GM19468 (cell line): ENCODE measurements around the gene NLRP3.
A peak's percentile ranks its signal among the peaks of the same experiment; 100 is the strongest.

Experiments
- ATAC-seq: cut with Tn5 transposase; IDR thresholded peaks from one replicate; pipeline ENCODE4 v1.9.1; 2021; ENCODE audit warnings: mild to moderate bottlenecking, moderate library complexity, moderate number of reproducible peaks; ENCODE audit not compliant: unreplicated experiment; ENCODE audit errors: extremely low read depth

NLRP3 gene

DNA sequence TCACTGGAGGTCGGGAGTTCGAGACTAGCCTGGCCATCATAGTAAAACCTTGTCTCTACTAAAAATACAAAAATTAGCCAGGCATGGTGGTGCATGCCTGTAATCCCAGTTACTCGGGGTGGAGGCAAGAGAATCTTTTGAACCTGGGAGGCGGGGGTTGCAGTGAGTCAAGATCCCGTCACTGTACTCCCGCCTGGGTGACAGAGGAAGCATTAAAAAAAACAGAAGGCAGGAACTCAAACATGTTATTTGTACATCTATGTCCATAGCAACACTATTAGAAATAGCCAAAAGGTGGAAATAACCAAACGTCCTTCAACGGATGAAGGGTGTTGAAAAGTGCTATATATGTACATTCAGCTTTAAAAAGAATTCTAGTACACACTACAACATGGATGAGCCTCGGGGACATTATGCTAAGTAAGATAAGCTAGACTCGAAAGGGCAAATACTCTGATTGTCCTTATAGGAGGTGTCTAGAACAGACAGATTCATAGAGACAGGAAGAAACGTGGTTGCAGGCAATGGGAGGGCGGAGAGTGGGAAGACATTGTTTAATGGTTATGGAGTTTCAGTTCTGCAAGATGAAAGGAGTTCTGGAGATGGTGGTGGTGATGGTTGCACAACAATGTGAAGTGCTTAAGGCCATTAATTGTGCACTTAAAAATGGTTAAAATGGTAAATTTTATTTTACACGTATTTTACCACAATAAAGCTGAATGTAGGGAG is 19.2 kb downstream of the NLRP3 start:
- peak; percentile 23 for ATAC-seq

DNA sequence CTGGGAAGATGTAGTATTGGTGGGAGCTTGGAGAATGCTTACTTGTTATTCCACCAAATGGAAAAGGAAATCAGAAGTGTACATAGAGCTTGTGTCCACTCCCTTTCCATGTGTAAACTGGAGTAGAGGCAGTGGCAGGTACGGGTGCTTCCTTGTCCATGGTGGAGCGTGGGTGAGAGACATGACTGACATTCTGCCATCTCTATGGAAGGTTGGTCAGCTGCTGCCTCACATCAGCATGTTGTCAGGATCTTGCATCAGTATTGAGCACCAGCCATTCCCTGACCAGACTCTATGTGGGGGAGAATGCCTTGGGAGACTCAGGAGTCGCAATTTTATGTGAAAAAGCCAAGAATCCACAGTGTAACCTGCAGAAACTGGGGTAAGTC is 19.8 kb downstream of the NLRP3 start:
- ATAC-seq, result no peak

DNA sequence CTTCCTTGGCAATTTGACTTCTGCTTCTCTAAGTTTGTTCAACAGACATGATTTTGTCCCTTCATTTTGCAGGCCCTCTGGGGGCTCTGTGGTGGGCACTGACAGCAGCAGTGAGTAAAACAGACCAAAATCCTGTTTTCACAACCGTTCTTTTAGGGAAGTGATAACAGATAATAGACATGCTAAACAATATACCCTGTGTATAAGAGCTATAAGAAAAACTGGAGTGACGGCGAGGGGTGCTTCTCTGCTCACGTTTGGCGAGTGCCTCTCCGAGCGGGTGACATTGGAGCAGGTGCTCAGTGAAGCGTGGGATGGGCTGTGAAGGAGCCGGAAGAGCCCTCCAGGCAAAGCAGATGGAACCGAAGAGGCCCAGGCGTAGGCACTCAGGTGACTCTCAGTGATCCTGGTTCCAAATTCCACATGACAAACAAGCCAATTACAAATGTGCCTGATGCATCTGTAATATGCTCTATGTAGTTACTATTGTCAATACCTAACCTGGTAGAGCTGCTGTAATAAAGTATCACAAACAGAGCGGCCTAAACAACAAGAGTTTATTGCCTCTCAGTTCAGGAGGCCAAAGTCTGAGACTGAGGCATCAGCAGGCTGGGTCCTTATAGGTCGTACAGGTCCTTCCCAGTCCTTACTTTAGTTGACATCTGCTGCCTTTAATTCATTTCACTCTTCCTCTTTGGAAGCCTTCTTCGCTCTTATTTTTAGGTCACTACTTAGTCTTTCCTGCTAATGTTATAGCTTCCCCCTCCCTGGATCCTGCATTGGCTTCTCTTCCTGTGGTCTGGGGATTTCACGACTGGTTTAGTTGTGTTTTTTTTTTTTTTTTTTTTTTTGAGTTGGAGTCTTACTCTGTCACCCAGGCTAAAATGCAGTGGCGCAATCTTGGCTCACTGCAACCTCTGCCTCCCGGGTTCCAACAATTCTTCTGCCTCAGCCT is 21.9 kb downstream of the NLRP3 start:
- no peak for ATAC-seq

DNA sequence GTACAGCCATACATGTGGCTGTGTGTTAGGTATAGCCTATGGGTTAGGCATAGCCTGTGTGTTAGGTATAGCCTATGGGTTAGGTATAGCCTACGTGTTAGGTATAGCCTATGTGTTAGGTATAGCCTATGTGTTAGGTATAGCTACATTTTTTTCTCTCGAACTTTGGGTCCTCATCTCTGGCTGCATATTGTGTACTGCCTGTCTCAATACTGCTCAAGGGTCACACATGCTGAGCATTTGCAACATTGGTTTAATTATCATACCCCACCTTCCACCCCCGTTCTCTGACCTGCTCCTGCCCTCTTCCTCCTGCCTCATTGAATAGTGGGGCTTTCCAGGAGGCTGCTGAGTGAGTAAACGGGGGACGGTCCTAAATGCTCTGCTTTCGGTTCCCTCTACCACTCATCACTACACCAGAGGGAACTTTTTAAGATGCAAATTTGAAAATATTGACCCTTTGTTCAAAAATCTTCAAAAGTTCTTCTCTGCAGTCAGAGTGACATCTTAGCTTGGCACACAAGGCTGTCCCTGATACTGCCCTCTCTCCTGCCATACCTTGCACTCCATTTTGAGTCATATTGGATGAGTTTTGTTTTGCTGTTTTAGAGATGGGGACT is 24.1 kb downstream of the NLRP3 start:
- ATAC-seq, result peak; percentile 74

DNA sequence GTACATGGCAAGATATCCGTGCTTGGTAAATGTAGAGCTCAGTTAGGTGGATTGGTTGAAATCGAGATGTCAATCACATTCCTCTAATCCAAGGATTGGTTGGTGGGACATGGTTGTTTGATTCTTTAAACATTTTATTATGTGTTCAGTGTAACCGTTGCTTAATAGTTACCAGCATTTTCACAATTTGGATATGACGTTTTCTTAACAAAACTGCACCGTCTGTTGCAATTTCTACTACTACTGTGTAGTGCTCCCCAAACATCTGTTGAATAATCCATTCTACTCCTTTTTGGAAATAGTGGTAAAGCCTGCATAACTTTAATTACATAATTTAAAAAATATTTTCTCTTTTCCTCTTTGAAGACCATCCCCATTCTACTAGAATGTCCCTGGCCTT is 25.6 kb downstream of the NLRP3 start:
- ATAC-seq, result no peak

DNA sequence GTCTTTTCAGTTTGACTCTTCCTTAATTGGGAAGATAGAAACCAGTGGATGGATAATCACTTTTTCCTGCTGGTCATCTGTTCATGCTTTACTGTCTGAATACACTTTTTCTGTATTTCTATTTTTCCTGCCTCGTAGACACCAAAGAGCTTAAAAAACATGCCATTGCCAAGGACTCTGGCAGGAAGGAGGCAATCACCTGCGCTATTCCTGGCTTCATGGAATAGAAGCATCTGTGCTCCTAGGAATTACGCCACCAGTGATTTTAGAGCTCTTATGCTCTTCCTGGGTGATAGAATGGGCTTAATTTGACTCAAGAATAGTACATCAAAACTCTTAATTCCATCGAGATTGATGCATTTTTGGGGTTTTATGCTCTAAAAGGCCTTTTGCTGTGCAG is 26.2 kb downstream of the NLRP3 start:
- no peak for ATAC-seq

DNA sequence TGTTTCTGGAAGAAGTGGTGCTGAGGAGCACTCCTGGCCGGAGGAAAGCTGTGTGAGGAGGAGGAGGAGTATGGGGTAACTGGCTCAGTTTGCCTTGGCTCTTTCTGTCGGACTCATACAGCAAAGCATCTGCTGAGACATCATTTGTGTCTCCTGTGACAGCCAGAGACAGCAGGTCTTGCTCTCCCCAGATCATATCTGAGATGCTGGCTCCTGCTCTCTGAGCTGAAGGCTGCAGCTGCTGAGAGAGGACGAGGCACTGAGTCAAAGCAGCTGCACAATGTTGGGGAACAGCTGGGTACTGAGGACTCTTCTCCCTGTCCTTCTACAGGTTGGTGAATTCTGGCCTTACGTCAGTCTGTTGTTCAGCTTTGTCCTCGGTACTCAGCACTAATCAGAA is 27.7 kb downstream of the NLRP3 start:
- ATAC-seq, result no peak

DNA sequence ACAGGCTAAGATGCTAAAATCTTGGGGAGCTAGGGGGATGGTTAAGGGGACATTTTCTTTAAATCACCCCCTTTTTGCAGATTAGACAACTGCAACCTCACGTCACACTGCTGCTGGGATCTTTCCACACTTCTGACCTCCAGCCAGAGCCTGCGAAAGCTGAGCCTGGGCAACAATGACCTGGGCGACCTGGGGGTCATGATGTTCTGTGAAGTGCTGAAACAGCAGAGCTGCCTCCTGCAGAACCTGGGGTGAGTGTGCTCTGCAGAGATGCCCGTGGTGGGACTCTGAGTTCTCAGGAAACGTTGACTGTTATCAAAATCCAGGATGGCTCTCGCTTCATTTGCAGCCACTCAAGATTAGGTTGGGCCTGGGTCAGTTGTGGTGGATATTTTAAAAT is 28.6 kb downstream of the NLRP3 start:
- no peak for ATAC-seq

DNA sequence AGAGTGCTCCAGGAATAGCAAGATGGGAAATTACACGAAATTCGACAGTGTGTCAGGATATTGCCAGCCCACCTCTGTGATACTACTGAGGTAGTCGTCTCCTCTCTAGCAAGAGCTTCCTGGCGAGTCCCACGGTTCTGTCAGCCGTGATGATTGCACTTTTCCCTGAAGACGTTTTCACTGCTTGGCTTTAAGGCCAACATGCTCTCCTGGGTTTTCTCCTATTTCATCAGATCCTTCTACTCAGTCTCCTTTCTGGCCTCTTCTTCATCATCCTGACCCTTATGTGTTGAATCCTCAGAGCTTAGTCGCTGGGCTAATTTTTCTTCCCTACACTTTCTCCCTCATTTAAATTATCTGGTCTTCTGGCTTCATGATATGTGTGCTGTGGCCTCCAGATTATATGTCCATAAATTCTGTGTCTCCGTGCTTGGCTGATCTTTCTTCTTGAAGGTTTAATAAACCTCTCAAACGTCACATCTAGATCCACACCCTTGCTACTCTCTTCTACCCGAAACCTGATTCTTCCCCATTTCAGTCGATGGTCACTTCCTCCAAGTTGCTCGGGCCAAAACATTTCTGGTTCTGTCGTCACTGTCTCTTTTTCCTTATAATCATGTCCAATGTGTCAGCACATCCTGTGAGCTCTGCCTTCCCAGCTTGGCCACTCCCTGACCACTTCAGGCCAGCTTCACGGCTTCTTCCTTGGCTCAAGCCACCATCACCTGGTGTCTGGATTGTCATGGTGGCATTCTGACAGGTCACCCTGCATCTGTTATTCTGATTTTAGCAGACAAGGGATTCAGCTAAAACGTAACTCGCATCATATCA is 29.8 kb downstream of the NLRP3 start:
- no peak for ATAC-seq

DNA sequence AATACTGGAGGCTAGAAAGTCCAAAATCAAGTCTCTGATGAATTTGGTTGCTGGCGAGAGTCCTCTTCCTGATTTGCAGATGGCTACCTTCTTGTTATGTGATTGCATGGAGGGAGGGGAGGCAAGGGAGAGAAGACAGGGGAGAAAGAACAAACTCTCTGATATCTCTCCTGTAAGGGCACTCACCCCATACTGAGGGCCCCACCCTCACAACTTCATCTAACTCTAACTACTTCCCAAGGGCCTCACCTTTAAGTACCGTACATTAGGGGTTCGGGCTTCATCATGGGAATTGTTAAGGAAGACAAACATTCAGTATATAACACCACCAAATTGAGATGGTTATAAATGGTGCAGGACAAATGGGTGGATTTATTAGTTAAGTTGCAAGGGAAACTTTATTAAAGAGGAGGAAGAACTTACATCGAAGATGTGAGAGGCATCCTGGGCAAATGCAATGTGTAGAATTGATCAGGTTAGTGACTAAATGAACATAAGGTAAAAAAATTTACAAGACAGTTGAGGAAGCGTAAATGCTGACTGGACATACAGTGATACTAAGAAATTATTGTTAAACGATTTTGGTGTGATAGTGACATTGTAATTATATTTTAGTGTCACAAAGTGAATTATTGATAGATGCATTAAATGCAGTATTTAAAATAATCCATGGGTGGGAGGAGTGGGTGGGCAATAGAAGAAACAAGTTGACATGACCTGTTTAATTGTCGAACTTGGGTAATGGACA is 31.4 kb downstream of the NLRP3 start:
- ATAC-seq, result no peak

DNA sequence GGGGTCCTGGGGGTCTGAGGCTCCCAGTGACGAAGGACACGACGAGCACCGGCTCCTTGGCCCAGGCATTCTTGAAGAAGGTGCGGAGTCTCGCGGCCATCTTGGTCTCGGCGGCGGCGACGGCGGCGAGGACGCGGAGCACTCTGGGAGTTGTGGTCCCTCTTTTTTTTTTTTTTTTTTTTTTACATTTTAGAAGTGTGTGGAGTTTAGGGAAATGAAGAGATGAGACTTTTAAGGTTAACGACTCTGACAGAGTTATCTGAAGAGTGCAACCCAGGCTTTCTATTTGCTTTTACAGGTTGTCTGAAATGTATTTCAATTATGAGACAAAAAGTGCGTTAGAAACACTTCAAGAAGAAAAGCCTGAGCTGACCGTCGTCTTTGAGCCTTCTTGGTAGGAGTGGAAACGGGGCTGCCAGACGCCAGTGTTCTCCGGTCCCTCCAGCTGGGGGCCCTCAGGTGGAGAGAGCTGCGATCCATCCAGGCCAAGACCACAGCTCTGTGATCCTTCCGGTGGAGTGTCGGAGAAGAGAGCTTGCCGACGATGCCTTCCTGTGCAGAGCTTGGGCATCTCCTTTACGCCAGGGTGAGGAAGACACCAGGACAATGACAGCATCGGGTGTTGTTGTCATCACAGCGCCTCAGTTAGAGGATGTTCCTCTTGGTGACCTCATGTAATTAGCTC is 32.3 kb downstream of the NLRP3 start:
- no peak for ATAC-seq

DNA sequence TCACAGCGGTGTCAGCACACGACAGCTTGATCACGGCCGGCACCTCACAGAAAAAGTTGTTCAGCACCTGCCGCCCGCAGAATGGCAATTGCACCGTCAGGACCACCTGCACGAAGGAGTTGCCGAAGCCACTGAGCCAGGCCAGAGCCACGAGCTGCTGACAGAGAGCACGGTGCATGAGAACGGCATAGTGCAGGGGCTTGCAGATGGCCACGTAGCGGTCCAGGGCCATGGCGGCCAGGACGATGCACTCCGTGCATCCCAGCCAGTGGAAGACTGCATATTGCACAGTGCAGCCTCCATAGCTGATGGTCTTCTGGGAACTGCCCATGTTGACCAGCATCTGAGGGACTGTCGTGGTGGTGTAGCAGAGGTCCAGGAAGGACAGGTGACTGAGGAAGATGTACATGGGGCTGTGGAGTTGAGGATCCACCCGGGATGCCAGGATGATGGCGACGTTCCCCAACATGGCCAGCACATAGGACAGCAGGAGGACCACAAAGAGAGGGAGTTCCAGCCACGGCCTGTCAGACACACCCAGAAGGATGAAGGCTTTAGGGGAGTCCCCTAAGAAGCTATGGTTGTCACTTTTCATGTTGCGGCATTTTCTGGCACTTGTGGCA is 35.5 kb downstream of the NLRP3 start:
- no peak for ATAC-seq

DNA sequence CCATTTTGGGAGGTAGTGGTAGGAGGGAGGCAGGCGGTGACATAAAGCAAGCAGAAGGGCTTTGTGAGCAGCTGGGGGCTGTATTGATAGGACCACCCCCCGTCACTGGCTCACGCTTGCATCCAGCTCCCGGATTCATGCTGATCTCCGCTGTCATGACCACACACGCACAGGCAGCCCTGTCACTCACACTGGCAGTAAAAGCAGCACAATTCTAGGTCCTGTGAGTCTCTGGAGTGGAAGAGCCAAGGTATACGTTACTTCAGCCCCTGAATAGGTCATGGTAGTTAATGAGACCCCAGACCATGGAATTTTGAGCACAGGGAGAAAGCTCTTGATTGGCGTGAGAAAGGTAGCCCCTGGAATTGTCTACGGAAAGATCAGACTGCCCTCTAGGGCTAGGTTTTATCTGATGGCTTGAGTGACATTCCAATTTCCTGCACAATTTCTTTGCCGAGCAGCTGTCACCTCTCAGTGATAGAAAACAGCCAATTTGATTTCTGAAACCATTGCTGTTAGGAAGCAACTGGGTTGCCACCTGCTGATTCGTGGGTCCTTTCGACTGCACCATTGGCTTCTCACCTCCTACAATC is 36.6 kb downstream of the NLRP3 start:
- no peak for ATAC-seq

DNA sequence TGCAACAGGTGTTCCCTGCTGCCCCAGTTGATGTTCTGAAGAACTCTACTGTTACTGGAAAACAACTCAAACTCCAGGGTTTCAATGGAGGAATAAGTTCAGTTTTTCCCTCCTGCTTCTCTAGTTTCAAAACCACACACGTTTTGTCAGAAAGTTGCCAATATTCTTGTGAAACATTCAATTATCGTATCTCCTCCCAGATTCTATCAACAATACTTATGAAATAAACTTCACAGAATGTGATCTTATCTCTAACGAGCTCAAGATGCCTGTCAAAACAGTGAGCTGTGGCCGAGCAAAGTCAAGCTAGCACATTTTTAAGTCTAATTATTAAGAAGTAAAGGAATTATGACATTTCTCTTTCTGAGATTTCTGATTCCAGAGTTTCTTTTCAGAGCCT is 37.3 kb downstream of the NLRP3 start:
- no peak for ATAC-seq

DNA sequence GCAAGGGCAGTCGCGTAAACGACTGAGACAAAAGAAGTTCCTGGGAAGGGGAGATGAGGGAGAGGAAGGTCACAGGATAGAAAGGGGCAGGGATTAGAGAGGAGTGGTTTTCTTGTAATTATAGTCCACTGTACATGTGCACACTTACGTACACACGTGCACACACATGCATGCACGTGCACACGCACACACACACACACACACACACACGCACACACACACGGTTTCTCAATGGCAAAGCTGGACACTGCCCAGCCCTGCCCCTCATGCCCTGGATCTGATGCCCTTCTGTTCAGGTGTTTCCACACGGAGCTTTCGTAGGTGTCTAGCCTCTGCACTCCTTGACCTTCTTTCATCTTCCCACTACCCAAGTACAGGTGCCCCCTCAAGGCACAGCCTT is 38.0 kb downstream of the NLRP3 start:
- ATAC-seq, result no peak

DNA sequence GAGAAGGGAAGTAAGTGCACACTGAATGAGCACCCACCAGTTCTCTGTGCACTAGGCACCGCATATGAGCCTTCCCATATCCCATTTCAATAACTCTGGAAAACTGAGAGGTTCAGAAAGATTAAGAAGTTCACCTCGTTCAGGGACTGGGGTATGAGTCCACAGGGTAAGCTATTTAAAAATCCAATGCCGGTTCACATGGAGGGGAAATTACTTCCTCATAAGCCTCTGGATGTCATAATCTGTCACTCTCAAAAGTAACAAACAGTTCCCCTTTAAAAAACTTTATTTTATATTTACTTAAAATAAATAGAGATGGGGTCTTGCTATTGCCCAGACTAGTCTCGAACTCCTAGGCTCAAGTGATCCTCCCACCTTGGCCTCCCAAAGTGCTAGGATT is 40.0 kb downstream of the NLRP3 start:
- ATAC-seq, result no peak

DNA sequence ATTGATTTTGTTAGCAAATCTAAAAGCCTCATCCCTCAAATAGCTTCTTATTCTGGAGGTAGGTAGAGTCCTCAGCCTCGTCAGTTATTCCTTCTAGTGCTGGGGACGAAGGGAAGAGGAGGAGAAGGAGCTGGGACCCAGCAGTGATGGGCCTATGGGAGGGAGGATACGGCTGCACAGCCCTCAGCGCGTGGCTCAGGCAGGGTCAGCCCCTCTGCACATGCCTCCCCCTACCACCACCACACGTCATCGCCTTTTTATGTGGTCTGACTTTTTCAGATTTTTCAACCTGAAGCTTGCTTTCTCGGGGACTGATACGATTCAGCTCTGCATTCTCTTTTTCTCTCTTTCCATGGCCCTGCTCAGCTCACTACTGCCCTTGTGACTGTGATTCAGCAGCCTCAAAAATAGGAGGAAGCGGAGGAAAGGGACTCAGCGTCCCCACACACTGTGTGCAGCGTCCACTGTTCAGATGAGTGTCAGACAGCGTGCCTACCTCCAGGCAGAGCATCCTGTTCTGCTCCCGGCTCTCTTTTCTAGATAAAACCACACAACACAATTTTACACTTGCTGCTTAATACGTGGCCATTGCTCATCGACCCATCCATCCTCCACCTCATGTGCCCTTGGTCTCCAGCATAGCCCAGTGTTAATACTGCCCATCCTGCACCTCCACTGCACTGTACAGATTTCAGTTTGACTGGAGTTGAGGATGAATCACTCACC is 41.1 kb downstream of the NLRP3 start:
- ATAC-seq, result no peak

DNA sequence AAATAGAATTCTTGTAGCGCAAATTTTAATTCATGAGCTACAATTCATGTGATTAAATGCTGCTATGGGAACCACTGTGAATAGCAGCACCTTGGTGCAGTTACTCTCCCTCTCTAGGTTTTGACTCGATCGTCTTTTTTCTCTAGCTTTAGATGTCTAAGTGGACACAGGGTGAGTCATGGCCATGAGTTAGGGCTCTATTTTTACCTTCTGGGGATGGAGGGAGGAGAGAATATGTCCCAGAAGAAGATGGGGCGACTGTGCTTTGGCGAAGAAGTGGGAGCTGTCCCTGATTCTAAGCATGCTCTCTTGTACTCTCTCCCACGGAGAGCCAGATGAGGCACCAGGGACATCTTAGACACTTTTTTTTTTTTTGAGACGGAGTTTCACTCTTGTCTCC is 43.5 kb downstream of the NLRP3 start:
- no peak for ATAC-seq
